PC-9 (cell line): ENCODE results near the gene LMNB1. TPM values are rescaled to one million over a fixed set of nuclear protein-coding genes. Genes with fewer than 3 reads are reported as not detected.

Source experiments
- BruUV-seq: library from RNA; stranded (reverse); fragments of 400-500 nt; replicated peaks from 2 replicates; lab custom pipeline; 2021; lab: Mats Ljungman, UMichigan
- CTCF ChIA-PET: fragments of 300-600 bp; sonication (Branson Sonifier 250); formaldehyde crosslinking; loops from one replicate; lab custom pipeline; 2022; ENCODE audit warnings: antibody characterized with exemption; lab: Charles Lee
- POLR2A ChIA-PET: fragments of 300-600 bp; sonication (Branson Sonifier 250); formaldehyde crosslinking; loops from one replicate; lab custom pipeline; 2022; ENCODE audit warnings: antibody characterized with exemption; ENCODE audit not compliant: unreplicated experiment; lab: Charles Lee
- DNase-seq, 2 experiments: peaks; one replicate each; pipeline versions ENCODE4 v3.0.0 to v3.0.0-alpha.2; 2015 to 2022; ENCODE audit warnings: mixed read lengths in 1 of 2
- H2AFZ ChIP-seq: fragments of 200-600 bp; sonication (generic); 2 replicates; pipeline ENCODE4 v1.8.1; 2017; ENCODE audit warnings: antibody characterized with exemption
- H3F3A ChIP-seq: fragments of 200-600 bp; sonication (generic); 2 replicates; pipeline ENCODE4 v1.8.1; 2017; ENCODE audit warnings: antibody characterized with exemption, mild to moderate bottlenecking, low read depth; ENCODE audit not compliant: insufficient read depth
- H3K27ac ChIP-seq: fragments of 200-600 bp; sonication (generic); 2 replicates; pipeline ENCODE4 v1.6.1; 2016; ENCODE audit warnings: mixed run types
- H3K27me3 ChIP-seq: fragments of 200-600 bp; sonication (generic); 2 replicates; pipeline ENCODE4 v1.6.1; 2016; ENCODE audit warnings: low read depth, mixed run types; ENCODE audit not compliant: insufficient read depth
- H3K36me3 ChIP-seq: fragments of 200-600 bp; sonication (generic); 2 replicates; pipeline ENCODE4 v1.6.1; 2016; ENCODE audit warnings: low read depth, mixed run types
- H3K4me1 ChIP-seq: fragments of 200-600 bp; sonication (generic); replicated peaks from 2 replicates; pipeline ENCODE4 v1.6.1; 2016; ENCODE audit warnings: mixed run types; ENCODE audit not compliant: insufficient read depth
- H3K4me2 ChIP-seq: fragments of 200-600 bp; sonication (generic); 2 replicates; pipeline ENCODE4 v1.6.1; 2017; ENCODE audit warnings: mixed run types
- H3K4me3 ChIP-seq: fragments of 200-600 bp; sonication (generic); 2 replicates; pipeline ENCODE4 v1.6.1; 2016; ENCODE audit warnings: mixed run types
- H3K79me2 ChIP-seq: fragments of 200-600 bp; sonication (generic); 2 replicates; pipeline ENCODE4 v1.6.1; 2017; ENCODE audit warnings: low read depth, mixed run types
- H3K9me2 ChIP-seq: fragments of 200-600 bp; sonication (generic); 2 replicates; pipeline ENCODE4 v1.8.1; 2017; ENCODE audit warnings: mild to moderate bottlenecking; ENCODE audit not compliant: insufficient read depth
- H3K9me3 ChIP-seq: fragments of 200-600 bp; sonication (generic); 2 replicates; pipeline ENCODE4 v1.8.1; 2016; ENCODE audit warnings: low read depth; ENCODE audit not compliant: insufficient read depth
- H4K20me1 ChIP-seq: fragments of 200-600 bp; sonication (generic); 2 replicates; pipeline ENCODE4 v1.8.1; 2017; ENCODE audit not compliant: insufficient read depth
- EZH2 ChIP-seq: fragments of 200-600 bp; sonication (generic); IDR thresholded peaks from 2 replicates; pipeline ENCODE4 v1.8.0; 2017; ENCODE audit warnings: antibody characterized with exemption, low read depth
- intact Hi-C: fragments of 100-400 bp; cut with micrococcal nuclease; formaldehyde crosslinking; loops from one replicate; pipeline ENCODE4 v1.10.0; 2022; ENCODE audit not compliant: unreplicated experiment
- total RNA-seq: library from RNA; stranded (reverse); gene quantifications from 2 replicates; pipeline ENCODE4 v1.2.3, GENCODE V29; 2021
- TF ChIP-seq, protein P1 (sequence below): fragments of 200-600 bp; sonication (generic); conservative IDR thresholded peaks from 2 replicates; pipeline ENCODE4 v1.6.1; 2017; ENCODE audit warnings: mixed run types, antibody characterized with exemption, mild to moderate bottlenecking, moderate library complexity

Gene LMNB1
- total RNA-seq, 1 experiment from 2014 or later = 117 TPM

DNA sequence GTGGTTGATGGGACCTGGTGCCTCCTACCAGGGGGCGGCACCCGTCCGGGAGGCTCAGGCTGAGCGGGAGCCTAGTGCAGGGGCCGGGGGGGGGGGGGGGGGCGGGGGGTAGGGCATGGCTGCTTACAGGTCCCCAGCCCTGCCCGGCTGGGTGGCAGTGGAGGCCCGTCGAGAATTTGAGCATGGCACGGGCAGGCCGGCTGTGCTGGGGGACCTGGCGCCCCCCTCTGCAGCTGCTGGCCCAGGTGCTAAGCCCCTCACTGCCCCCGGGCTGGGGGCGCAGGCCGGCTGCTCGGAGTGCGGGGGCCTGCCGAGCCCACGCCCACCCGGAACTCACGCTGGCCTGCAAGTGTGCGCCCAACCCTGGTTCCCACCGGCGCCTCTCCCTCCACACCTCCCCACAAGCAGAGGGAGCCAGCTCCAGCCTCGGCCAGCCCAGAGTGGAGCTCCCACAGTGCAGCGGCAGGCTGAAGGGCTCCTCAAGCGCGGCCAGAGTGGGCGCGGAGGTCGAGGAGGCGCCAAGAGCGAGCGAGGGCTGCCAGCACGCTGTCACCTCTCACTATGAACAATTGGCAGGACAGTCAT lies 77.7 kb downstream of the LMNB1 start:
- Histone ChIP-seq H4K20me1 (no peaks in the 10 kb centered on the region), H3F3A (no peaks in the 10 kb centered on the region), H3K9me3 (no peaks in the 10 kb centered on the region), H3K27ac (no peak overlapping the region), H2AFZ (no peak overlapping the region), H3K79me2 (no peaks in the 10 kb centered on the region), H3K27me3 (no peaks in the 10 kb centered on the region), H3K9me2 (no peaks in the 10 kb centered on the region), H3K4me1 (no peaks in the 10 kb centered on the region), H3K4me3 (no peak overlapping the region), H3K4me2 (no peak overlapping the region), H3K36me3 (no peaks in the 10 kb centered on the region)
- intact Hi-C loops = no loop called here
- ChIA-PET POLR2A (no interaction called here), CTCF (no interaction called here)
- no peak for TF ChIP-seq EZH2
- TF ChIP-seq, protein P1, sequence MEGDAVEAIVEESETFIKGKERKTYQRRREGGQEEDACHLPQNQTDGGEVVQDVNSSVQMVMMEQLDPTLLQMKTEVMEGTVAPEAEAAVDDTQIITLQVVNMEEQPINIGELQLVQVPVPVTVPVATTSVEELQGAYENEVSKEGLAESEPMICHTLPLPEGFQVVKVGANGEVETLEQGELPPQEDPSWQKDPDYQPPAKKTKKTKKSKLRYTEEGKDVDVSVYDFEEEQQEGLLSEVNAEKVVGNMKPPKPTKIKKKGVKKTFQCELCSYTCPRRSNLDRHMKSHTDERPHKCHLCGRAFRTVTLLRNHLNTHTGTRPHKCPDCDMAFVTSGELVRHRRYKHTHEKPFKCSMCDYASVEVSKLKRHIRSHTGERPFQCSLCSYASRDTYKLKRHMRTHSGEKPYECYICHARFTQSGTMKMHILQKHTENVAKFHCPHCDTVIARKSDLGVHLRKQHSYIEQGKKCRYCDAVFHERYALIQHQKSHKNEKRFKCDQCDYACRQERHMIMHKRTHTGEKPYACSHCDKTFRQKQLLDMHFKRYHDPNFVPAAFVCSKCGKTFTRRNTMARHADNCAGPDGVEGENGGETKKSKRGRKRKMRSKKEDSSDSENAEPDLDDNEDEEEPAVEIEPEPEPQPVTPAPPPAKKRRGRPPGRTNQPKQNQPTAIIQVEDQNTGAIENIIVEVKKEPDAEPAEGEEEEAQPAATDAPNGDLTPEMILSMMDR = no peak
- no peak for DNase-seq
- BruUV-seq = no TSS peak

DNA sequence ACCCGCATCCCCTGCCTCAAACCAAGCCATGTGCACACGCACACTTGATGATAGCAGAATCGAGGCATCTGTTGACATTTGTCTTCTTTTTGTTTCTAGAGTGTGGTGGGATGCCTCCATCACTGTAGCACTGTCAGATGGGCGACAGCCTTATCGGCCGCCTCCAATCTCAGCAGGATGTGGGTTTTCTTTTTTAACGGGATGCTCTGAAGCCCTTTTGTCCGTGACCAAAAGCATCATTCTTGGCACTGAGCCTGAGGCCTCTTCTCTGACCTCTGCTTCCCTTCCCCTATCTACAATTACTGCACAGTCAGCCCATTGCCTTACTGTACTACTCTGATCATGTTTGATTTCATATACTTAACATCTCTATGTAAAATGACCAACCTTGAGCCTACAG lies 78.3 kb downstream of the LMNB1 start:
- no peaks in the 10 kb centered on the region for H3F3A ChIP-seq
- intact Hi-C loops = no loop called here
- CTCF ChIA-PET = no interaction called here

DNA sequence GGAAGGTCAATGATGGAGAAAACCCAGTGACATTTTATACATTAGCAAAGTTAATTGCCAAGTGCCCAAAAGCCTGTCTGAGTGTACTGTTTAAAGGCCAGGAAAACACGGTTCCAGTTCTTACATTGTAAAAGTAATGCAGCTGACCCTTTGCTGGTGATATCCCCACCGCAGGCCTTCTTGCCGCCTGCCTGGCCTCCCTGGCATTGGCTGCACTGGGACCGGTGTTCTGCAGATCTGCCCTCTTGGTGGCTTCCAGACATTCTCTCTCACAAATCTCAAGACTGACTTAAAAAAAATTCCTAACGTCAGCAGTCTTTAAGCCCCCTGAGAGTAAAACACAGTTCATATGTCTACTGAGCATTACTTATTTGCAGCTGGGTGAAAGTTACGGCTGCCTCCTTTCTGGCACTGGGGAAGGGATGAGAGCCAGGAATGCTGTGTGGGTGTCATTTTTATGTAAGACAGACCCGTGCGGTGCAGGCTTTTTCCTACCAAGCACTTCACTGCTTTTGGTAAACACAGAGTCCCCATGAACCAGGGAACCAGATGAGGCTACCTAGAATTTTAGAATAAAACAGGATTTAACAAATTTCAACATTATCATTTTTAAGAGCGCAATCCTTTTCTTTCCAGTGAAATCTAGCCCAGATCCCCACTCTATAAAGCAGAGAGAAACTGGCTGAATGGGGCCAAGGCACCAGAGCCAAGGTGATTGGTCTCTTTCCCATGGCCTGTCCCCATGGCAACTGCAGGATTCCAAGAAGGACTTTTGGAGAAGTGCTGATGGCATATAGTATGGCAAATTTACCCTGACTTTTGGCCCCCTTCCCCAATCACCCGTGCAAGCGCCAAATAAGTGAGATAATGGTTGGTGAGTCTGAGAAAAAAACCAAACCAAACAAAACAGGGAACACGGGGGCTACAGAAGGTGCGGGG lies 80.8 kb downstream of the LMNB1 start:
- Histone ChIP-seq H3K9me3 (no peaks in the 10 kb centered on the region), H3K4me2 (no peak overlapping the region), H3K9me2 (no peaks in the 10 kb centered on the region), H3K4me3 (no peak overlapping the region), H3K79me2 (no peaks in the 10 kb centered on the region), H3F3A (no peaks in the 10 kb centered on the region), H2AFZ (no peak overlapping the region), H3K27ac (no peak overlapping the region), H3K27me3 (no peaks in the 10 kb centered on the region), H4K20me1 (no peaks in the 10 kb centered on the region), H3K36me3 (no peaks in the 10 kb centered on the region), H3K4me1 (no peaks in the 10 kb centered on the region)
- CTCF ChIA-PET = no interaction called here
- TF ChIP-seq, protein P1 = no peak
- POLR2A ChIA-PET = no interaction called here
- intact Hi-C loops = no loop called here
- no peak for DNase-seq
- BruUV-seq = no TSS peak

More for the DNA sequence above, 78.3 kb downstream of the LMNB1 start:
- TF ChIP-seq, protein P1 = no peak
- TF ChIP-seq EZH2 = no peak
- Histone ChIP-seq H3K36me3 (no peaks in the 10 kb centered on the region), H3K27me3 (no peaks in the 10 kb centered on the region), H3K79me2 (no peaks in the 10 kb centered on the region), H2AFZ (no peak overlapping the region), H3K27ac (no peak overlapping the region), H4K20me1 (no peaks in the 10 kb centered on the region), H3K9me2 (no peaks in the 10 kb centered on the region), H3K4me2 (no peak overlapping the region), H3K4me3 (no peak overlapping the region), H3K4me1 (no peaks in the 10 kb centered on the region), H3K9me3 (no peaks in the 10 kb centered on the region)
- POLR2A ChIA-PET = no interaction called here
- DNase-seq = no peak
- no TSS peak for BruUV-seq
